OCI-M2 (cell line): Measurements from ENCODE around the gene RAB36.

ENCODE experiments used
- DNase-seq: peaks from one replicate; lab custom pipeline; 2025; ENCODE audit not compliant: unreplicated experiment; lab: John Stamatoyannopoulos, UW

Gene RAB36

GRCh38 chr22:23108249-23109078, 36.8 kb upstream of the RAB36 start:
- no peak for DNase-seq

GRCh38 chr22:23109079-23109347, 36.3 kb upstream of the RAB36 start:
- DNase-seq: no peak

- no peak for DNase-seq
These were observed 35.8 kb upstream of the RAB36 start for GRCh38 chr22:23109441-23109978.

- DNase-seq: no peak
These were observed 34.9 kb upstream of the RAB36 start for GRCh38 chr22:23110190-23110921.

- no peak for DNase-seq
These were observed 34.3 kb upstream of the RAB36 start for GRCh38 chr22:23110922-23111527.

GRCh38 chr22:23112472-23113012, 32.7 kb upstream of the RAB36 start:
- DNase-seq: no peak

GRCh38 chr22:23113067-23113846, 32.0 kb upstream of the RAB36 start:
- DNase-seq: no peak

GRCh38 chr22:23113847-23114720, 31.2 kb upstream of the RAB36 start:
- DNase-seq: no peak

- no peak for DNase-seq
These were observed 30.6 kb upstream of the RAB36 start for GRCh38 chr22:23114721-23115020.

- DNase-seq: no peak
These were observed 29.9 kb upstream of the RAB36 start for GRCh38 chr22:23115369-23115768.

- no peak for DNase-seq
These were observed 29.3 kb upstream of the RAB36 start for GRCh38 chr22:23115825-23116494.

- DNase-seq: no peak
These were observed 28.6 kb upstream of the RAB36 start for GRCh38 chr22:23116506-23117263.

GRCh38 chr22:23117275-23117674, 28.0 kb upstream of the RAB36 start:
- DNase-seq: no peak

- DNase-seq: no peak
These were observed 27.2 kb upstream of the RAB36 start for GRCh38 chr22:23117891-23118646.

GRCh38 chr22:23118647-23119493, 26.4 kb upstream of the RAB36 start:
- no peak for DNase-seq

GRCh38 chr22:23119494-23120414, 25.5 kb upstream of the RAB36 start:
- no peak for DNase-seq
